Activated CD8-positive, alpha-beta memory T cell treated with anti-CD3 and anti-CD28 coated beads, Interleukin-2, amount 50 U/mL, for 48 hours (primary cell): ENCODE measurements around the gene NSF.
"Not testable (repeated sequence)": the region's sequence is repeated elsewhere in the genome, so short reads cannot be mapped to it uniquely, and the experiment has no call there.

Experiments used
- DNase-seq: peaks from one replicate; pipeline ENCODE4 v3.0.0-alpha.2; 2020

NSF gene

DNA sequence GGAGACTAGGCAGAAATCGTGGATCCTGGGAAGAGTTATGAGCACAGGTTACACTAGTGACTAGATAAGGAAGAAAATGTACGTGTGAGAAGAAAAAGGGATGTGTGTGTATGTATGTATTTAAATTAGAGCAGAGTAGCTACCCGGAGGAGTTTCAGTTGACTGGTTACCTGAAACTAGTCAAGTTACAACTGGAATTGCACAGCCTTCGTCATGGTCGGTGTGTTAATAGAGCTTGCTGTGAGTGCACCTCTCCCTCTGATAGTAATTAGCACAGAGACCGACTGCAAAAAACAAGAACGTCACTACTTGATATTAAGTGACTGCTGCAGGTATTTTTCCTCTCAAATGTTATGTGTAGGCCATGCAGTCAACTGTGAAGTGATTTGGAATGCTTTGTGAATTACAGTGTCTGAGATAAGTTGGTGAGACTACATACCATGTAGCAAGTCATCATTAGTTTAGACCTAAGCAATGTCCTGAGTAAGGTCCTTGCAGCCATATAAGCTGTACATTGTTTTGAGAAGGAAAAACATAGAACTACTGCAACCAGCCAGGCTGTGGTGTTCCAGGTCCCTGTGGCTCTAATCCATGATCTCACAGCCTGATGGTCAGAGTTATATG is 132.3 kb downstream of the NSF start:
- DNase-seq, result no peak

DNA sequence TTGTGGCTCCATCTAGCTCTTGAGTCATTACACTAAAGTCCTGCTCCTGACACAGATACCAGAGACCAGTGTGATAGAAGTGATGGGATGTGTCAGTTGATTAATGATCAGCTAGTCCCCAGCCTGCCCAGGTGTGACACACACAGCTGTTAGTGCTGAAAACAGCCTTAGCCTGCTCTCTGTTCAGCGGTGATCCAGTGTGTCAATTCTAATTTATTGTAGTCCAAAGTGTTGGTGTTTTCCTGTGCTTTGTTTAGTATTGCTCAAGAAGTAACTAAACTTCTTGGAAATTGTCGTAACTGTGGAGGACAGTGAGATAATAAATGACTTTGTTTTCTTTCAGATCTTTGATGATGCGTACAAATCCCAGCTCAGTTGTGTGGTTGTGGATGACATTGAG is 135.7 kb downstream of the NSF start:
- no peak for DNase-seq

DNA sequence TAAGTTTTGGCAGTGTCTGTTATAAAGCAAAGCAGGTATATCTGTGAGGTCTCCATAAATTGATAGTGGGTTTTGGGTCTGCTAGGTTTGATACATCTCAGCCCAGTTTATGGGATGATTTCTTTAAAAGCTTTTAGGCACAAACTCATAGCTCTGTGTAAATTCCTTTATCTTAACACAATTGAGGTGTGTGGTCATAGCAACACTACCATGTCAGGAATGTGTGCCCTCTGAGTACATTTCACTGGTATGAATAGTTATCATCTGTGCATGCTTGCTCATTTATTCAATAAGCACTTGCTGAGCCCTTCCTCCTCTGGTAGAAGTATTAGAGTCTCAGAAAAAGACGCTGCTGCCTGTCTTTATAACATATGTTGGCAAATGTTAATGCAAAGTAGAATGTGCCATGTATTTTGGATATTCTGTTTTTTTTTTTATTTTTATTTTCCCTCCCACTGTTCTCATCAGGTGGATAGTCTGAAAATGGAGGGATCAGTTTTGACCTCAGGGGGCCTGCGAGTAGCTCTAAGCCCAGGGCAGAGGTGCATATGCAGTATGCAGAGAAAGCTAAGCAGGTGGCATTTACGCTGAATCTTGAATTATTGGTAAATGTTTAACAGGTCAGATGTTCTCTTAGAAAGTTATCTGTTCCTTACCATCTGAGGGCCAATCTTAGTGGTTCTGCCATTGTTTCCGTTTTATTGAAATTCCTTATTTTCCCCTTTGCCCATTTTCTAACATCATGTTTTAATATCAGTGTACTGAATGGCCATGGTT is 137.3 kb downstream of the NSF start:
- no peak for DNase-seq

DNA sequence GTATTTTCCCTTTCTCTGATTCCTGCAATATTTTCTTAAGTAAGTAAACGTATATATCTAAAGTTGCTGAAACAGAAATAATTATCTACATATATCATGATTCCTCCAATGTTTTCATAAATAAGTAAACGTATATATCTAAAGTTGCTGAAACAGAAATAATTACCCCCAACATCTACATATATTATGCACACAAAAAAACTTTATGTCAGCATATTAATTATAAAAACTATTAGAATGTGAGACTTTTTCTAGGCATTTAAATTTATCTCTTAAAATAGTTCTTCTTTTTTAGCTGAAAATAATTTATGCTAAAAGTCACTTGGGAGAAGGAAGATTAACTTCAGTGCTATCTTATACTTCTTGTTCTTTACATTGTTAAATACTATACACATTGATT is 139.6 kb downstream of the NSF start:
- DNase-seq, result no peak

DNA sequence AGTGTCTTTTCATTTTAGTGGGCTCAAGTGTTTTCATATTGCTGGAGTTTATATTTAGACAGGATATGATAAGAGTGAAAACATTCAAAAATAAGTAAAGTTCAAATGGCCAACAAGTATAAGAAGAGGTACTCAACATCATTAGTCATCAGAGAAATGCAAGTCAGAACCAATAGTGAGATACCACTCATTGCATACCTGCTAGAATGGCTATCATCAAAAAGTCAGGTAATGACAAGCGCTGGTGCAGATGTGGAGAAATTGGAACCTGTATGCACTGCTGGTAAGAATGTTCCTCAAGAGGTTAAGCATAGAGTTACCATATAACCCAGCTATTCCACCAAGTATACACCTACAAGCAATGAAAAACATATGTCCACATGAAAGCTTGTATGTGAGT is 140.2 kb downstream of the NSF start:
- no peak for DNase-seq

DNA sequence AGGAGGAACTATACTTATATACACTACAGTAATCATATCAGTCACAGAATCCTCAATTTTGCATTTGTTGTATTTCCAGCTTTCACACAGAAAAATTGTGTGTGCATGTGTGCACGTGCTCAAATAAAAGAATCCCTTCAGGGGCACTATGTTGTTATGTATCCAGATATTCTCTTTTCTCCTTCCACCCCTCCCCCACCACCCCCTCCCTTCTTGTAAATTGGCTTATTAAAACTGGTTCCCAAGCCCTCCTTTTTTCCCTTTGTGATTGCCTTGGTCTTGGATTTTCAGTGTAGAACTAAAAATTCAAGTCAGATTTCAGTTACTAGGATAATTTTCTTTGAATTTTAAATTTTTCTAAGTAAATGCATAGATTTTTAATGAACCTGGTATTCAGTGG is 141.7 kb downstream of the NSF start:
- no peak for DNase-seq

DNA sequence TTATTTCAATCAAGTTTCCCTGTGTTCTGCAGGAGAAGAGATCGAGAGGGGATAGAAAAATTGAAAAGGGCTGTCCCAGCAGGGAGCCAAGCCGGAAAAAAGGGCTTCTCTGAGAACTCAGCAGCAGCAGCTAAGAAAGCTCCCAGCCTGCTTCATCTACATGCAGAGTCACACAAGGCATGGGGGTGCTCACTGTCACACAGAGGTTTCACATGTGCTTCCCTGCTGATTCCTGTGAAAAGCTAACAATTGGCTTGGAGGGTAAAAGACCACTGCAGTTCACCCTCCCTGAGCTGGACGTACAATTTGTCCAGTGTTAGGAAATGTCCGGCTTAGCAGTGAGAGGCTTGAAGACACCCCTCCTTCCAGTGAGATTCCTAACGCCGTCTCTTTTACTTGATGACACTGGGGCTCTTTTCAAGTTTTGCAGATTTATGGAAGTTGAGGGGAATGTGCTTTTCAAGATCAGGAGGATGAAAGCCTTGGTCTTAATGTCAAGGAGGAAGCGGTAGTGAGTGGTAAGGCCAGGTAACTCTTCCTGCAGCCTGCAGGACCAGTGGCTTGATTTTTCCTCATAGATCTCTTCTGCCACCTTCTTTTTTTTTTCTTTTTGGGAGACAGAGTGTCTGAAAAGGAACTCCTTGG is 142.4 kb downstream of the NSF start:
- DNase-seq, result no peak

DNA sequence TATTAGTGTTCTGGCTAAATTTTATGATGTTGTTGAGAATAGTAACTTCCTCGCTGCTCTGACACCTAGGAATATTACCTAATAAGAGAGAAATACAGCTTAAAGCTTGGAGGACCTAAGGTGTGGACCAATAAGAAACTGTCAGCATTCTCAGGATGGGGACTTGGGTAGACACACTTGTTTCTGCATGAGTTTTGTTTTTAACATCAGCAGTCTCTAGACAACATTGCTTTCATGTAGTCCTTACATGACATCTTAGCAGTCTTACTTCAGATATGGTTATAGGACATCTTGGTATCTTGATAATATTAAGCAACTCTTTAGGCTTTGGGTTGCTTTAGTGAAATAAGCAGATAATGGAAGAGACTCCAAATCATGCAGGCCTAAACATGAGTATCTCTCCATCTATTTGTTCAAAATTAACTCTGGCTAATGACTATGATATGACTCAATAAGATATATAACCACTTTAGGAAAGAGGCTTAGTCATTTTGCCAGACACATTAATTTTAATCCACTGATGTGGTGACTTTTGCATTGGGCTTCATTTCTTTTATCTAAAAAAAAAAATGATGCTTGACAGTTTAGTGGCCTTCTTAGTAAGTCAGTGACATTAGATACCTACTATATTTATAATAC is 143.5 kb downstream of the NSF start:
- DNase-seq, result no peak

DNA sequence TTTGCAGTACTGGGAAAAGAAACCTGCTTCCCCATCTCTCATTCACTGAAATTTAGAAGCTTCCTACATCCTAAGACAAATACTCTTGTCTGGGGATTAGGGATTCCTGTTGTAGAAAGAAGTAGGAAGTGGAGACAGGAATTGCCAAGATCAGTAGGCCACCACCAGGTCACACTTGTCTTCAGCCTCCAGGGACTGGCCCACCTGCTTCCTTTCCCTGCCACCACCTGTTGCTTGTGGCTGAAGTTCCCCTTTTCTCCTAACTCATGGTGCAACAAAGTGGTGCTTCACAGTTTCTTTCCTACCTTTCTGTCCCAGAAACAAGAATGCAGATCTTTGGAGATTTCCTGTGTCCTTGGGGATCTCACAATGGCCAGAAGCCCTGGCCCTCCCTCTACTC is 145.6 kb downstream of the NSF start:
- DNase-seq, result no peak

DNA sequence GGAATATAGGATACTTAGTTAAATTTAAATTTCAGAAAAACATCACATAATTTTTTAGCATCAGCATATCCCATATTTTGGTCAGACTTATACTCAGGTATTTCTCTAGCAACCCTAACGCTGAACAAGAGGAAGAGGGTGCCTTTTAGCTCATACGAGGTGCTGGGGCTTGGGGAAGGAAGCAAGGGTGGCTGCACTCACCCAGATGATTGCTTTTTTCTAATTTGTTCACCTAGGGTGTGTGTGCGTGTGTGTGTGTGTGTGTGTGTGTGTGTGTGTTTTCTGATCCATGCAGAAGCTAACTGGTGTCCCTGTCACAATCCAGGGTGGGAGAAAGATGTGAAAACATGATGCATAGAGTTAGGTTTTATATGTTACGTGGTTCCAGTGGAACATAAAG is 146.9 kb downstream of the NSF start:
- DNase-seq, result no peak

DNA sequence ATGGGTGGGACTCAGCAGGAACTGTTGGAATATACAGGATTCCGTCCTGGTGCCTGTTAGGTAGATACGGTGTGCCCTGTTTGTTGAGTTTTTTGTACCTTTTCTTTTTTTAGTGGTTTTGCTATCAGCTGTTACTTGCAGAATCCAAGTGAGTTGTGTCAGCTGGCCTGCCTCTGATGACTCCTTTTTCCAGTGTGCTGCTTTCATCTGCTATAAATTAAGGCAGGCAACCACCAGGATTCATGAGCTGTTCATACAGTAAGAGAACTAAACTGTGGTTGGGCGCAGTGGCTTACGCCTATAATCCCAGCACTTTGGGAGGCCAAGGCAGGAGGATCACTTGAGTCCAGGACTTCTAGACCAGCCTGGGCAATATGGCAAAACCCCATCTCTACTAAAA is 148.1 kb downstream of the NSF start:
- DNase-seq, result no peak

DNA sequence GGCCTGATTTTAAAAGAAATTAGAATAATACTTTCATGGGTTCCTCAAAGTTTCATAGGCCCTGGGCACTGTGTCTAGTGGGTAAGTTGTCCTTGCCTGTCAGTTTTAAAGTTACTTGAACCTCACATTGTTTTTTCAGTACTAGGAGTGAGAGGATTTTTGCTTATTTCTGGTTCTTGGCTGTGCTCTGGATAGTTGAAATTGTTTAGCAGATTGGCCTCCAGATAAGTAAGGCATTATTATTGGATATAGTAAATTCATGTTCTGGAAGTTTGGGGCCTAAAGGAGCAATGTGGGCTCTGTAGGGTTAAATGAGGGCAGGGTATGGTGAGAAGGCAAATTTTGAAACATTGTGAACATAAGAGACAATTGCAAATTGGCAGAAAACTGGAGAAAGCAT is 149.5 kb downstream of the NSF start:
- DNase-seq, result no peak

DNA sequence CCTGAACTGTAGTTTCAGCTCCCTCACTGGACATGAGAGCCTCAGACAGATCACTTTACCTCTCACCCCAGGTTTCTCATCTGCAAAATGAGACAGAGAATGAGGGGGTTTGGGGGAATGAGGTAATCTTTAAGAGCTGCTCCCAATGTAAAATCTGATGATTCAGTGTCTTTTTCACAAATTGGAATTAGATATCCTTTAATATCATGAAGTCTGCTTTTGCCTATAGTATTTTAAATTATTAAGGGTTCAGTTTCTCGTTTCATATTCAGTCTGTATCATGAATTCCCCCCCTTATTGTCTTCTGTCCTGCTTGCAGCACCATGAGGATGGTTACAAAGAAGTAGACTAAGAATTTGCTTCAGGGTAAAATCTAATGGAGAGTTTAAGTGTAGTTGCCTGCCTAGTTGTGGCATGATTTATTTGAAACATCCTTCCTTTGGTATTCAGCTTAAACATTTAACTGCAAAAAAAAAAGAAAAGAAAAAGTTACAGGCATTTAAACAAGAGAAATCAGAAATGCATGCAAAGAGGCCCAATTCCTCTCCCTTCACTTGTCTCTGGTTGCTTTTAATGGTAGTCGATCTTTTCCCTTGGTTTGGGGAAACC is 150.8 kb downstream of the NSF start:
- no peak for DNase-seq

DNA sequence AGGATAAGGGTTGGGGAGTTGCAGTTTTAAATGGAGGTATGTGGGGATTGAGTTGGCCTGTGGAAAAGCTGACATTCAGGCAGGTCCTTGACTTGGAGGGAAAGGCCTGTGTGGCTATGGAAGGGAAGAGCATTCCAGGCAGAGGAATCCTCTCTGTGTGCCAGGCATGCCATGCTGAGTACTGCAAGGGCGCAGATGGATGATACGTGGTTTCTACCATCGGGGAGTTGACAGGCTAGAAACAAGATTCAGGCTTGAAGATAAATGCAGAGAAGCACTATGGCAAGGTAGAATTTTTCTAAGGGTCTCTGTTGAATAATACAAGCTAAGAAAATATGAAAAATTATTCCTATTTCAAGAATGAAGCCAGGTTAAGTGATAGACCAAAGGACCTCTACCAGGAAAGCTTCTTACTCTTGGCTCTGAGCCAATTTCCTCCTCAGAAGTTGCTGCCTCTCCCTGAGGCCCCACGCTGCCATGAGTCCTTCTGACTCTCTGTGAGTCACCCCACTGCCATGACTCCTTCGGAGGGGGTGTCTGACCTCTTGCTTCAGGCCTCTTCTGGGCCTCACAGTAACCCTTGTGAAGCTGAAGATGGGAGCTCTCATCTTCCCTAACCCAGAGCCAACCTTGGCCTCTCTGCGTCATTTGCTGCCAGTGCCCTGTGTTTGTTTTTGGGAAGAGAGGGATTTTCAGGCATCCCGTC is 152.2 kb downstream of the NSF start:
- no peak for DNase-seq

DNA sequence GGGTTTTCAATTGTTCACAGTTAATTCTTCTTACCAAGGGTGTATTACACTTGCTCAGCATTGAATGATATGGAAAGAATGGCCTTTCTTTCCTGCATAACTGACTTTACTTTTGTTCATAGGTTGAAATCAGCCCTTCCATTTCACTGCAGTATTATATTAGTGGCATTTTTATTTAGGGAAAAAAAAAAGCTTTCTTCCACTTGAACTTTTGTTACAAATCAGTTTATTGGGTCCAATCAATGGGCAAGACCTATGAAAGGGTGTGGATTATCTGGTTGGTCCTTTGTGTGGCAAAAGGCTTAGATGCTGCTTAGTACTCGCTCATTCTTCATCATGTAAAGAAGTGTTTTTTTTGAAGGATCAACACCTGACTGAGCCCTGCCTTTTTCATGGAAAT is 154.0 kb downstream of the NSF start:
- no peak for DNase-seq

DNA sequence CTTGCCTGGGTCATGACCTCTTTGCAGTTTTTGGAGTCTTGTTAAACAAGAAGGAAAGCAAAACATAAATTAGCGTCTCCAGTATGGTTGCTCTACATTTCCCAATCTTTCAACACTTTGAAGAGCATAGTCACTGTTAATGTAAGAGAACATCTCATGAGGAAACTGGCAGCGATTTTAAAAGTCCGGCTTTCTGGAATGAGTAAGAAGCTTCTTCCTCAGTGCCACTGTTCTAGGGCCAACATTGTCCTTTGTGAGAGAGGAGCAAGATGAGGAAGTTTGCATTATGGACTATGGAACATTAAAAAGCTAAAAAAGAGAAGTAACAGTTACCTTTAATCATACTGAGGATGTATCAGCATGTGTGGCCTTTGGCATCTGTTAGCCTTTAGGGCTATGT is 154.9 kb downstream of the NSF start:
- DNase-seq, result no peak

DNA sequence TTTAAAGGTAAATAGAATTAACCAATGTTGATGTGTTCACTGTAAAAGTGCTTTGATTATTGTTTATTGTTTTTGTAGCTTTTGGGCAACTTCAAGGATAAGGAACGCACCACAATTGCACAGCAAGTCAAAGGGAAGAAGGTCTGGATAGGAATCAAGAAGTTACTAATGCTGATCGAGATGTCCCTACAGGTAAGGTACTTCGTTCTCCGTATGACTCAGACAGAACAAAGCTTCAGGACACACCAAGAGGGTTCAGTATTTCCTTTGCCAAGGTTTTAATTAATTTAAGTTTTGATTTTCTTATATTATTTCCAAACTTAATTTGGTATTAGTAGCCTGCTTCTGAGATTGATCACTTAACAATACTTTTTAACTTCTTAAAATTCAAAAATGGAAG is 161.0 kb downstream of the NSF start:
- DNase-seq, result no peak

DNA sequence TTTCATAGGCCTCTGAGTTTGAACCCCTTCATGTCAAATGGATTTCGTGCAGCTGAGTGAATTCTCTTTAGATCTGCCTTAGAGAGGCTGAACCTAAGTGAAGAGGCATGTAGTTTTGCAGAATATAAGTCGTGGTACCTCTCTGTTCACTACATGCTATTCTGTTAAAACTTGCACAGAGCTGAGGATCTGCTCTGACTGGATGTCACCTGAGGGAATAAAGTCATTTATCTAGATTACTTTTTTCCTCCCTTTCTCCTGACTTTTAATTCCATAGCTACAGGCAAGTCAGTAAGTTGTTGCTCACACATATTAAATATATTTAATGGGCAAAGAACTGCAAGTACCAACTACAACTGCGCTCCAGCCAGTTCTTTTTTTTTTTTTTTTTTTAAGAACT is 163.3 kb downstream of the NSF start:
- no peak for DNase-seq

DNA sequence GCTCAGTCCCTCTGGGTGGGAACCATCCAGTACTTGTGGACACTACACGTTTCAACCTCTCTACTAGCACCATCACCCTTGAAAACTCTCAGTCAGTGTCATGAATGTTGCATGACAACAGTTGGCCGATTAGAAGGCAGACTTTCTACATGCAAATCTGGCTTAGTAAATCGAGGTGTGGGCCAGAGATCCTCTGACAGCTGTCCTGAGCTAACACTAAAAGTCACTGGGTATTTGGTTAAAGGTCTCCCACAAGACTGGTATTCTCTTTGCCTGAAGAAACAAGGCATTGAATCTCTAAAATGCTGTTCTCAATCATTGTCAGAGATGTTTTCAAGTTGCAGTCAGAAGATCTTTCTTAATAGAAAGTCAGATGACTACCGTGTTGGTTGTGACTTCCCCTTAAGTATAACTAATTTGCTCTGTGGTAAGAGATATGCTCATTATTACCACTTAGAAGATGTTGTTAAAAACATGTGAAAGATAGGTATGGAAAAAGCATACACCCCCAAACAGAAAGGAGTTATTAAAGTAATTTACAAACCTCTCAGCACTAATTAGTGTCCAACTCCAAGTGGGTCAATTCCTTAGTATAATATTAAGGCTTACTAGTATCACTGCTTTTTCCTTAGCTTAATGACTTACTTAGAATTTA is 165.7 kb downstream of the NSF start:
- no peak for DNase-seq

DNA sequence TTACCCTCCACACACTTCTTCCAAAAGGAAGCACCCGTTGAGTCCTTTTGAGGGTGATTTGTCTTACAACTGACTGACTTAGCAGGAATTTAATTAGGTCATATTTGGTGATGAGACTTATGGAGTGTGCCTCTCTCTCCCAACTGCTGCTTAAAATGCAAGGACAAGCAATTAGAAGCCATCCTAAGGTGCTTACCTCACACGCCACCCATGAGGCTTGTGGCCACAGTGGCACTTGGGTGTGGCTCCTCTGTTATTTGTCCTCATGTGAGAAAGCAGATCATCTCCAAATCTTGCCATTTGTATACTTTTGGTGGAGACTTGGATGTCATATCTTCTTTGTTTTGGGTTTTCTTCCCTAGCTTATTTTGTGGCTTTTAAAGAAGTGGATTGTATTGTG is 166.4 kb downstream of the NSF start:
- no peak for DNase-seq

DNA sequence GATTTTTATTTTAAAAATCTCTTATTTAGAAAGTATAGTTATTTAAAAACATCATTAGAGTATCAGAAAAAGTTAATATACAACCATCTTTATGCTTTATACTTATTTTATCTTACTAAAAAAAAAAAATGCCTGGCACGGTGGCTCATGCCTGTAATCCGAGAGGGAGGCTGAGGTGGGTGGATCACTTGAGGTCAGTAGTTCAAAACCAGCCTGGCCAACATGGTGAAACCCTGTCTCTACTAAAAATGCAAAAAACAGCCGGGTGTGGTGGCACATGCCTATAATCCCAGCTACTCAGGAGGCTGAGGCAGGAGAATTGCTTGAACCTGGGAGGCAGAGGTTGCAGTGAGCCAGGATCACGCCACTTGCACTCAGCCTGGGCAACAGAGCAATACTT is 167.1 kb downstream of the NSF start:
- not testable (repeated sequence) for DNase-seq

DNA sequence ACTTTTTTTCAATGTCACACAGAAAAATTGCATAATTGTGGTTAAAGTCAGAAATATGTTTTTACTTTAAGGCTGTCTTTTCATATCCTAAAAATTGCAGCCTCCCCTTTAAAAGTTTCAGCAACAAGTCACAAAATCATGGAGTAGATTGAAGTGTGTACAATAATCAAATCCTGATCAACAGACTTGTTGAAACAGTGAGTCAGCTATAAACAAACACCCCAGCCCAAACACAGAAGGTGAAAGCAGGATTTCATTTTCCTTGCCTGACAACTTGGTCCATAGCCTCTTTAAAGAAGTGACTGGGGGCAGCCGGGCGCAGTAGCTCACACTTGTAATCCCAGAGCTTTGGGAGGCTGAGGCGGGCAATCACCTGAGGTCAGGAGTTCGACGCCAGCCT is 168.1 kb downstream of the NSF start:
- DNase-seq, result no peak
